Mucosa of rectum (tissue), 2 donors: Measurements from ENCODE around the gene ARL6IP4.

Source experiments
- H3K27ac ChIP-seq, 2 donors: one replicate each; pipeline ENCODE4 v1.7.0; 2013; ENCODE audit warnings: inconsistent platforms in 2 of 2, low read depth in 2 of 2, low read length in 2 of 2
- H3K27me3 ChIP-seq, 2 donors: one replicate each; pipeline ENCODE4 v1.7.0; 2013; ENCODE audit warnings: low read length in 2 of 2; ENCODE audit not compliant: control insufficient read depth in 2 of 2, insufficient read depth in 2 of 2
- H3K36me3 ChIP-seq, 2 donors: one replicate each; pipeline ENCODE4 v1.7.0; 2013; ENCODE audit warnings: low read length in 2 of 2; ENCODE audit not compliant: control insufficient read depth in 2 of 2, insufficient read depth in 2 of 2
- H3K4me1 ChIP-seq, 2 donors: one replicate each; pipeline ENCODE4 v1.7.0; 2013; ENCODE audit warnings: low read length in 2 of 2, mild to moderate bottlenecking in 1 of 2; ENCODE audit not compliant: control insufficient read depth in 2 of 2, insufficient read depth in 2 of 2
- H3K4me3 ChIP-seq, 2 donors: one replicate each; pipeline ENCODE4 v1.7.0; 2013; ENCODE audit warnings: low read length in 2 of 2
- H3K9ac ChIP-seq, 2 donors: one replicate each; pipeline ENCODE4 v1.7.0; 2013; ENCODE audit warnings: low read length in 2 of 2, low read depth in 1 of 2, mild to moderate bottlenecking in 1 of 2
- H3K9me3 ChIP-seq, 2 donors: one replicate each; pipeline ENCODE4 v1.7.0; 2013; ENCODE audit warnings: low read length in 2 of 2; ENCODE audit not compliant: control insufficient read depth in 2 of 2
- donor health status: healthy.
- donor health status: Normal muscosa, but diverticular disease.

The ARL6IP4 gene

GRCh38 chr12:122978507-122978955, 1.9 kb upstream of the ARL6IP4 start:
- H3K9ac ChIP-seq: no peak overlapping the region
- no peak overlapping the region for H3K4me3 ChIP-seq
- no peak overlapping the region for H3K27ac ChIP-seq
- peaks cover 36 to 47% of the 10 kb centered on the region in 2 donors for H3K4me1 ChIP-seq
- H3K27me3 ChIP-seq: no peaks in the 10 kb centered on the region
- H3K9me3 ChIP-seq: no peaks in the 10 kb centered on the region
- peaks cover 0 to 13% of the 10 kb centered on the region in 2 donors for H3K36me3 ChIP-seq

GRCh38 chr12:122979001-122979907, 1.2 kb upstream of the ARL6IP4 start:
- H3K4me3 ChIP-seq: peak overlapping the region; percentile 84 to 85
- H3K9ac ChIP-seq: peak overlapping the region; percentile 14 to 82
- H3K27me3 ChIP-seq: no peaks in the 10 kb centered on the region
- H3K36me3 ChIP-seq: peaks cover 0 to 13% of the 10 kb centered on the region in 2 donors
- H3K27ac ChIP-seq: peak overlapping the region in 1 of 2 donors; percentile 38
- H3K9me3 ChIP-seq: no peaks in the 10 kb centered on the region
- H3K4me1 ChIP-seq: peaks cover 36 to 49% of the 10 kb centered on the region in 2 donors

- H3K4me1 ChIP-seq: peaks cover 35 to 53% of the 10 kb centered on the region in 2 donors
- H3K36me3 ChIP-seq: peaks cover 0 to 13% of the 10 kb centered on the region in 2 donors
- H3K4me3 ChIP-seq: peak overlapping the region; percentile 84 to 85
- peak overlapping the region in 1 of 2 donors; percentile 80 for H3K27ac ChIP-seq
- H3K9ac ChIP-seq: peak overlapping the region; percentile 74 to 82
- H3K27me3 ChIP-seq: no peaks in the 10 kb centered on the region
- H3K9me3 ChIP-seq: no peaks in the 10 kb centered on the region
Observed at GRCh38 chr12:122979908-122980182, 636 bp upstream of the ARL6IP4 start.

- H3K9me3 ChIP-seq: no peaks in the 10 kb centered on the region
- peak overlapping the region; percentile 50 to 80 for H3K27ac ChIP-seq
- peaks cover 29 to 47% of the 10 kb centered on the region in 2 donors for H3K4me1 ChIP-seq
Observed at GRCh38 chr12:122981036-122981471, 573 bp downstream of the ARL6IP4 start.

GRCh38 chr12:122981587-122982476, 1.4 kb downstream of the ARL6IP4 start:
- peak overlapping the region; percentile 74 to 82 for H3K9ac ChIP-seq
- peak overlapping the region; percentile 84 to 85 for H3K4me3 ChIP-seq
- H3K27me3 ChIP-seq: no peaks in the 10 kb centered on the region
- no peaks in the 10 kb centered on the region for H3K9me3 ChIP-seq
- H3K27ac ChIP-seq: no peak overlapping the region
- peaks cover 0 to 10% of the 10 kb centered on the region in 2 donors for H3K36me3 ChIP-seq
- H3K4me1 ChIP-seq: peaks cover 25 to 40% of the 10 kb centered on the region in 2 donors

More at GRCh38 chr12:122981036-122981471, 573 bp downstream of the ARL6IP4 start:
- Histone ChIP-seq H3K27me3 (no peaks in the 10 kb centered on the region), H3K4me3 (peak overlapping the region; percentile 84 to 85), H3K9ac (peak overlapping the region; percentile 74 to 82), H3K36me3 (peaks cover 0 to 13% of the 10 kb centered on the region in 2 donors)

- H3K9ac ChIP-seq: no peak overlapping the region
- no peaks in the 10 kb centered on the region for H3K9me3 ChIP-seq
- peaks cover 25 to 38% of the 10 kb centered on the region in 2 donors for H3K4me1 ChIP-seq
- H3K27ac ChIP-seq: no peak overlapping the region
- H3K4me3 ChIP-seq: no peak overlapping the region
- H3K36me3 ChIP-seq: peaks cover 2 to 12% of the 10 kb centered on the region in 2 donors
- H3K27me3 ChIP-seq: no peaks in the 10 kb centered on the region
Observed at GRCh38 chr12:122982477-122982815, 2.0 kb downstream of the ARL6IP4 start.

- no peaks in the 10 kb centered on the region for H3K27me3 ChIP-seq
- peaks cover 6 to 12% of the 10 kb centered on the region in 2 donors for H3K36me3 ChIP-seq
- no peak overlapping the region for H3K4me3 ChIP-seq
- H3K27ac ChIP-seq: no peak overlapping the region
- no peak overlapping the region for H3K9ac ChIP-seq
- H3K4me1 ChIP-seq: peaks cover 25 to 35% of the 10 kb centered on the region in 2 donors
- H3K9me3 ChIP-seq: no peaks in the 10 kb centered on the region
Observed at GRCh38 chr12:122982963-122983788, 2.7 kb downstream of the ARL6IP4 start.

GRCh38 chr12:122983789-122984515, 3.5 kb downstream of the ARL6IP4 start:
- no peaks in the 10 kb centered on the region for H3K9me3 ChIP-seq
- no peak overlapping the region for H3K4me3 ChIP-seq
- no peak overlapping the region for H3K27ac ChIP-seq
- H3K36me3 ChIP-seq: peaks cover 6 to 12% of the 10 kb centered on the region in 2 donors
- peaks cover 25 to 34% of the 10 kb centered on the region in 2 donors for H3K4me1 ChIP-seq
- H3K27me3 ChIP-seq: no peaks in the 10 kb centered on the region
- no peak overlapping the region for H3K9ac ChIP-seq
